SK-N-SH (cell line): ENCODE data around the gene MAP2K5.

ENCODE experiments used
- ELF1 ChIP-seq: IDR thresholded peaks from 2 replicates; pipeline ENCODE4 v1.4.0; 2012
- EZH2phosphoT487 ChIP-seq: fragments of 200-600 bp; sonication (generic); IDR thresholded peaks from 2 replicates; pipeline ENCODE4 v1.6.1; 2017; ENCODE audit warnings: low read depth, mixed run types, mild to moderate bottlenecking, antibody characterized with exemption, moderate library complexity, borderline replicate concordance
- FOXM1 ChIP-seq: IDR thresholded peaks from 2 replicates; pipeline ENCODE4 v1.4.0; 2012; ENCODE audit warnings: low read depth, mild to moderate bottlenecking
- MXI1 ChIP-seq: IDR thresholded peaks from 2 replicates; pipeline ENCODE4 v1.6.1; 2012; ENCODE audit warnings: mild to moderate bottlenecking, low read depth, low read length, improper control_type of control experiment
- NFIC ChIP-seq: IDR thresholded peaks from 2 replicates; pipeline ENCODE4 v1.4.0; 2012; ENCODE audit warnings: borderline replicate concordance
- POLR2AphosphoS5 ChIP-seq: IDR thresholded peaks from 2 replicates; pipeline ENCODE4 v1.6.1; 2012; ENCODE audit warnings: low read depth, low read length
- RAD21 ChIP-seq: IDR thresholded peaks from 2 replicates; pipeline ENCODE4 v1.6.1; 2012; ENCODE audit warnings: mild to moderate bottlenecking, low read length
- RFX5 ChIP-seq: IDR thresholded peaks from 2 replicates; pipeline ENCODE4 v1.6.1; 2012; ENCODE audit warnings: mild to moderate bottlenecking, improper control_type of control experiment, low read length
- RXRA ChIP-seq: IDR thresholded peaks from 2 replicates; pipeline ENCODE4 v1.4.0; 2012; ENCODE audit warnings: low read depth, mild to moderate bottlenecking, borderline replicate concordance
- TAF1 ChIP-seq: IDR thresholded peaks from 2 replicates; pipeline ENCODE4 v1.6.1; 2012; ENCODE audit warnings: low read depth, mild to moderate bottlenecking, low read length, moderate library complexity, borderline replicate concordance
- TF ChIP-seq, protein P1 (sequence below): fragments of 200-600 bp; sonication (generic); IDR thresholded peaks from 2 replicates; pipeline ENCODE4 v1.6.1; 2017; ENCODE audit warnings: antibody characterized with exemption, mild to moderate bottlenecking, moderate library complexity

DNA sequence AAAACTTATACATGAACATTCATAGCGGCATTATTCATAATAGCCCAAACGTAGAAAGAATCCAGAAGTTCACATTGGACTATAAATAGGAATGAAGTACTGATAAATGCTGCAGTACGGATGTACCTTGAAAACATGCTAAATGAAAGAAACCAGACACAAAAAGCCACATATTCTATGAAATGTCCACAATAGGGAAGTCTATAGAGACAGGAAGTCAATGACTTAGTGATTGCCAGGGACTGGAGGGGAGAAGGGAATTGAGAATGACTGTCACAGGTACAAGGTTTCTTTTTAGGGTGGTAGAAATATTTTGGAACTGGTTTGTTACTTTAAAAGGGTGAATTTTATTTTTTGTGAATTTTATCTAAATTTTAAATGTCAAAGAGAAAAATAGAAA is 211.4 kb downstream of the MAP2K5 start:
- TF ChIP-seq, protein P1, sequence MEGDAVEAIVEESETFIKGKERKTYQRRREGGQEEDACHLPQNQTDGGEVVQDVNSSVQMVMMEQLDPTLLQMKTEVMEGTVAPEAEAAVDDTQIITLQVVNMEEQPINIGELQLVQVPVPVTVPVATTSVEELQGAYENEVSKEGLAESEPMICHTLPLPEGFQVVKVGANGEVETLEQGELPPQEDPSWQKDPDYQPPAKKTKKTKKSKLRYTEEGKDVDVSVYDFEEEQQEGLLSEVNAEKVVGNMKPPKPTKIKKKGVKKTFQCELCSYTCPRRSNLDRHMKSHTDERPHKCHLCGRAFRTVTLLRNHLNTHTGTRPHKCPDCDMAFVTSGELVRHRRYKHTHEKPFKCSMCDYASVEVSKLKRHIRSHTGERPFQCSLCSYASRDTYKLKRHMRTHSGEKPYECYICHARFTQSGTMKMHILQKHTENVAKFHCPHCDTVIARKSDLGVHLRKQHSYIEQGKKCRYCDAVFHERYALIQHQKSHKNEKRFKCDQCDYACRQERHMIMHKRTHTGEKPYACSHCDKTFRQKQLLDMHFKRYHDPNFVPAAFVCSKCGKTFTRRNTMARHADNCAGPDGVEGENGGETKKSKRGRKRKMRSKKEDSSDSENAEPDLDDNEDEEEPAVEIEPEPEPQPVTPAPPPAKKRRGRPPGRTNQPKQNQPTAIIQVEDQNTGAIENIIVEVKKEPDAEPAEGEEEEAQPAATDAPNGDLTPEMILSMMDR: no peak
- TF ChIP-seq POLR2AphosphoS5: no peak
- TF ChIP-seq RXRA: no peak
- TF ChIP-seq TAF1: no peak
- TF ChIP-seq FOXM1: no peak
- TF ChIP-seq EZH2phosphoT487: no peak
- TF ChIP-seq MXI1: no peak
- no peak for TF ChIP-seq RAD21
- TF ChIP-seq NFIC: no peak
- TF ChIP-seq RFX5: no peak
- TF ChIP-seq ELF1: no peak
